Hepatocyte (in vitro differentiated cells): Measurements from ENCODE around the gene CYTH1.

Experiments
- EZH2 ChIP-seq: fragments of 200-600 bp; sonication (generic); IDR thresholded peaks from 2 replicates; pipeline ENCODE4 v1.6.1; 2016; ENCODE audit warnings: antibody characterized with exemption, mild to moderate bottlenecking, borderline replicate concordance
- TF ChIP-seq, protein P1 (sequence below): fragments of 200-600 bp; sonication (generic); IDR thresholded peaks from 2 replicates; pipeline ENCODE4 v1.5.1; 2016; ENCODE audit warnings: antibody characterized with exemption, mild to moderate bottlenecking; ENCODE audit not compliant: poor library complexity

GRCh38 chr17:78789149-78789662 lies 7.1 kb upstream of the CYTH1 start:
- TF ChIP-seq, protein P1, sequence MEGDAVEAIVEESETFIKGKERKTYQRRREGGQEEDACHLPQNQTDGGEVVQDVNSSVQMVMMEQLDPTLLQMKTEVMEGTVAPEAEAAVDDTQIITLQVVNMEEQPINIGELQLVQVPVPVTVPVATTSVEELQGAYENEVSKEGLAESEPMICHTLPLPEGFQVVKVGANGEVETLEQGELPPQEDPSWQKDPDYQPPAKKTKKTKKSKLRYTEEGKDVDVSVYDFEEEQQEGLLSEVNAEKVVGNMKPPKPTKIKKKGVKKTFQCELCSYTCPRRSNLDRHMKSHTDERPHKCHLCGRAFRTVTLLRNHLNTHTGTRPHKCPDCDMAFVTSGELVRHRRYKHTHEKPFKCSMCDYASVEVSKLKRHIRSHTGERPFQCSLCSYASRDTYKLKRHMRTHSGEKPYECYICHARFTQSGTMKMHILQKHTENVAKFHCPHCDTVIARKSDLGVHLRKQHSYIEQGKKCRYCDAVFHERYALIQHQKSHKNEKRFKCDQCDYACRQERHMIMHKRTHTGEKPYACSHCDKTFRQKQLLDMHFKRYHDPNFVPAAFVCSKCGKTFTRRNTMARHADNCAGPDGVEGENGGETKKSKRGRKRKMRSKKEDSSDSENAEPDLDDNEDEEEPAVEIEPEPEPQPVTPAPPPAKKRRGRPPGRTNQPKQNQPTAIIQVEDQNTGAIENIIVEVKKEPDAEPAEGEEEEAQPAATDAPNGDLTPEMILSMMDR = no peak
- TF ChIP-seq EZH2 = no peak
